ENCODE measurements around the gene SHH.

- TF ChIP-seq CTCF (conservative IDR thresholded peaks at IDR 0.05; ENCODE audit: low read depth, low read length) (no peak), SMC3 (IDR thresholded peaks at IDR 0.05; ENCODE audit: low read depth, low read length) (no peak), POLR2A (IDR thresholded peaks at IDR 0.05; ENCODE audit: low read depth, low read length) (no peak)
Measured at GRCh38 chr7:155751409-155751808, 60.9 kb downstream of the SHH start.
